ENCODE data around the gene DMXL2. TPM values are rescaled to one million over a fixed set of nuclear protein-coding genes. Genes with fewer than 3 reads are reported as not detected.

DMXL2 gene
- total RNA-seq, 1 donor from 2014 or later = 6.1 TPM

GRCh38 chr15:51403072-51403878 is 219.3 kb downstream of the DMXL2 start:
- intact Hi-C loops (cut with micrococcal nuclease) = loop anchor here (5.0 kb wide), 1 partner anchor 171 kb away; no protein-coding TSS in a partner anchor
- no peak for ATAC-seq (ENCODE audit: low read depth)
- Mint-ChIP-seq H3K9me3 (no peaks in the 10 kb centered on the region), H3K27me3 (peaks cover 21% of the 10 kb centered on the region), H3K36me3 (ENCODE audit: low read depth) (no peaks in the 10 kb centered on the region), H3K4me3 (no peak overlapping the region), H3K27ac (no peak overlapping the region), H3K4me1 (no peaks in the 10 kb centered on the region)
- POLR2A ChIA-PET = no interaction called here
- TF ChIP-seq CTCF (IDR thresholded peaks at IDR 0.05) = no peak
- no peak for DNase-seq
- CTCF ChIA-PET = interaction anchor here (1.0 to 1.2 kb wide), 2 partner anchors 173 to 240 kb away, joined by 4 to 6 read pairs; no protein-coding TSS in a partner anchor

GRCh38 chr15:51401872-51402517 is 220.6 kb downstream of the DMXL2 start:
- H3K4me3 Mint-ChIP-seq = no peak overlapping the region
- CTCF ChIA-PET = interaction anchor here (0.8 to 1.3 kb wide), 2 partner anchors 55 to 172 kb away, joined by 3 read pairs; no protein-coding TSS in a partner anchor
- no peak for ATAC-seq (ENCODE audit: low read depth)
- H3K27ac Mint-ChIP-seq = no peak overlapping the region
- peaks cover 17% of the 10 kb centered on the region for H3K27me3 Mint-ChIP-seq
- no peaks in the 10 kb centered on the region for H3K9me3 Mint-ChIP-seq
- intact Hi-C loops (cut with micrococcal nuclease) = loop anchor here (1.0 to 5.0 kb wide), 2 partner anchors 170 to 239 kb away; no protein-coding TSS in a partner anchor
- no peaks in the 10 kb centered on the region for H3K36me3 Mint-ChIP-seq (ENCODE audit: low read depth)
- POLR2A ChIA-PET = no interaction called here
- no peak for TF ChIP-seq CTCF (IDR thresholded peaks at IDR 0.05)
- no peaks in the 10 kb centered on the region for H3K4me1 Mint-ChIP-seq
- no peak for DNase-seq

GRCh38 chr15:51401051-51401780 is 221.4 kb downstream of the DMXL2 start:
- no peaks in the 10 kb centered on the region for H3K36me3 Mint-ChIP-seq (ENCODE audit: low read depth)
- TF ChIP-seq CTCF (IDR thresholded peaks at IDR 0.05) = no peak
- ATAC-seq (ENCODE audit: low read depth) (no peak), DNase-seq (no peak)
- no peak overlapping the region for H3K4me3 Mint-ChIP-seq
- H3K9me3 Mint-ChIP-seq = no peaks in the 10 kb centered on the region
- peaks cover 17% of the 10 kb centered on the region for H3K27me3 Mint-ChIP-seq
- POLR2A ChIA-PET = no interaction called here
- CTCF ChIA-PET = interaction anchor here (0.8 to 1.3 kb wide), 2 partner anchors 54 to 171 kb away, joined by 3 read pairs; no protein-coding TSS in a partner anchor
- H3K27ac Mint-ChIP-seq = no peak overlapping the region
- H3K4me1 Mint-ChIP-seq = no peaks in the 10 kb centered on the region
- intact Hi-C loops (cut with micrococcal nuclease) = loop anchor here (5.0 kb wide), 1 partner anchor 169 kb away; no protein-coding TSS in a partner anchor

- Mint-ChIP-seq H3K9me3 (no peaks in the 10 kb centered on the region), H3K36me3 (ENCODE audit: low read depth) (no peaks in the 10 kb centered on the region), H3K27me3 (peaks cover 5% of the 10 kb centered on the region), H3K4me3 (no peak overlapping the region), H3K4me1 (no peaks in the 10 kb centered on the region), H3K27ac (no peak overlapping the region)
- POLR2A ChIA-PET = no interaction called here
- no peak for DNase-seq
- intact Hi-C loops (cut with micrococcal nuclease) = no loop called here
- ATAC-seq (ENCODE audit: low read depth) = no peak
- CTCF ChIA-PET = no interaction called here
- no peak for TF ChIP-seq CTCF (IDR thresholded peaks at IDR 0.05)
Measured at GRCh38 chr15:51398626-51399025, 223.9 kb downstream of the DMXL2 start.

Other genes with a start within 250 kb of the DMXL2 start
- not detected in 2 replicates for gene SCG3, start 58.7 kb upstream of the DMXL2 start, total RNA-seq
- 41.8 and 48.6 TPM in 2 replicates for gene LYSMD2, start 114.9 kb upstream of the DMXL2 start, total RNA-seq
- gene TMOD2, start 128.8 kb upstream of the DMXL2 start, total RNA-seq = 11.3 and 14.6 TPM in 2 replicates
- gene TMOD3, start 206.9 kb upstream of the DMXL2 start, total RNA-seq = 39.0 and 47.0 TPM in 2 replicates